Neutrophil (primary cell): Measurements from ENCODE around the gene MARCOL.
"Not testable (repeated sequence)": the region's sequence is repeated elsewhere in the genome, so short reads cannot be mapped to it uniquely, and the experiment has no call there.

Source experiments
- H3K27ac ChIP-seq: fragments of 200-600 bp; sonication (generic); 2 replicates; pipeline ENCODE4 v1.5.1; 2016; ENCODE audit warnings: mild to moderate bottlenecking, moderate library complexity
- H3K27me3 ChIP-seq: fragments of 200-600 bp; sonication (generic); 2 replicates; pipeline ENCODE4 v1.6.0; 2016; ENCODE audit warnings: mild to moderate bottlenecking
- H3K36me3 ChIP-seq: fragments of 200-600 bp; sonication (generic); 2 replicates; pipeline ENCODE4 v1.5.1; 2017
- H3K4me1 ChIP-seq, 2 experiments: fragments of 200-600 bp in 1 of 2; sonication (generic) in 1 of 2; 1 replicate in 1 of 2; 2 replicates in 1 of 2; pipeline versions ENCODE4 v1.5.1 to v1.6.1; 2013 to 2016; ENCODE audit warnings: low read depth in 1 of 2, low read length in 1 of 2, mild to moderate bottlenecking in 1 of 2, moderate library complexity in 1 of 2; ENCODE audit not compliant: control insufficient read depth in 1 of 2, insufficient read depth in 1 of 2
- H3K4me3 ChIP-seq, 2 experiments: fragments of 200-600 bp in 1 of 2; sonication (generic) in 1 of 2; 1 replicate in 1 of 2; 2 replicates in 1 of 2; pipeline ENCODE4 v1.5.1; 2013 to 2016; ENCODE audit warnings: low read depth in 1 of 2, low read length in 1 of 2, mild to moderate bottlenecking in 1 of 2, moderate library complexity in 1 of 2
- H3K9me3 ChIP-seq: fragments of 200-600 bp; sonication (generic); 2 replicates; pipeline ENCODE4 v1.5.1; 2016
- CTCF ChIP-seq: fragments of 200-600 bp; sonication (generic); IDR thresholded peaks from 2 replicates; pipeline ENCODE4 v1.5.1; 2016; ENCODE audit warnings: antibody characterized with exemption

The MARCOL gene

DNA sequence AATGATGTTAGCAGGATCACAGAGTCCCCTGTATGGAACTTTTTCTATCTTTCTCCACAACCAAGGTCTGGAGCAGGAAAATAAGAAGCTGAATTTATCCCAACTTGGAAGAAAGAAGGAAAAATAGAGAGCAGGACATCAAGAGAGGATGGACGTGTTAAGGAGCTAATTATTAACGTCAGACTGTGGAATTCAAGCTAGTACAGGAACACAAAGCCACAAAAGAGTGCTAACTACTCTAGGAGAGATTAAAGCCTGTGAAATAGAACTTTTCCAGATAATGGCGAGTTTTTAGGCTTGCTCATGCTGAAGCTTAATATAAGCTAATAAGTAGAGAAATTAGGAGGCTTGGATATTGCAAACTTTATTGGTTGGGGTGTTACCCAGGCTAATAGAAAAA is 29.6 kb downstream of the MARCOL start:
- Histone ChIP-seq H3K36me3 (no peaks in the 10 kb centered on the region), H3K4me3 (no peak overlapping the region), H3K4me1 (no peaks in the 10 kb centered on the region), H3K27me3 (no peaks in the 10 kb centered on the region), H3K9me3 (no peaks in the 10 kb centered on the region), H3K27ac (no peak overlapping the region)
- no peak for TF ChIP-seq CTCF

- no peaks in the 10 kb centered on the region for H3K4me1 ChIP-seq
- H3K36me3 ChIP-seq, result no peaks in the 10 kb centered on the region
- TF ChIP-seq CTCF, result no peak
- H3K27ac ChIP-seq, result no peak within 1 kb of the TSS
- no peaks in the 10 kb centered on the region for H3K9me3 ChIP-seq
- H3K4me3 ChIP-seq, result no peak within 1 kb of the TSS
- H3K27me3 ChIP-seq, result no peaks in the 10 kb centered on the region
Measured at GRCh38 chr5:148268566-148268965, 30.2 kb downstream of the MARCOL start, which contains the start of gene SPINK13. Gene SPINK13, plus strand, starts transcription at chr5:148268794. Its CDS starts 1,279 bp downstream, at chr5:148270073.

- H3K4me3 ChIP-seq, H3K4me1 ChIP-seq, H3K27me3 ChIP-seq, H3K9me3 ChIP-seq, H3K36me3 ChIP-seq, H3K27ac ChIP-seq: not testable (repeated sequence)
Measured at GRCh38 chr5:148275129-148275528, 36.8 kb downstream of the MARCOL start.

DNA sequence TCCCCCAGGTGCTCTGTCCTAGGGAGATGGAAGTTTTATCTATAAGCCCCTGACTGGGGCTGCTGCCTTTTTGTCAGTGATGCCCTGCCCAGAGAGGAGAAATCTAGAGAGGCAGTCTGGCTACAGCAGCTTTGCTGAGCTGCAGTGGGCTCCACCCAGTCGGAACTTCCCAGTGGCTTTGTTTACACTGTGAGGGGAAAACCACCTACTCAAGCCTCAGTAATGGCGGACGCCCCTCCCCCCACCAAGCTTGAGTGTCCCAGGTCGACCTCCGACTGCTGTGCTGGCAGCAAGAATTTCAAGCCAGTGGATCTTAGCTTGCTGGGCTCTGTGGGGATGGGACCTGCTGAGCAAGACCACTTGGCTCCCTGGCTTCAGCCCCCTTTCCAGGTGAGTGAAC is 42.6 kb downstream of the MARCOL start:
- not testable (repeated sequence) for H3K4me3 ChIP-seq, H3K27me3 ChIP-seq, H3K27ac ChIP-seq, H3K4me1 ChIP-seq, H3K36me3 ChIP-seq, H3K9me3 ChIP-seq

GRCh38 chr5:148281336-148281735 is 43.0 kb downstream of the MARCOL start:
- not testable (repeated sequence) for H3K36me3 ChIP-seq, H3K9me3 ChIP-seq, H3K4me1 ChIP-seq, H3K27me3 ChIP-seq, H3K4me3 ChIP-seq, H3K27ac ChIP-seq

DNA sequence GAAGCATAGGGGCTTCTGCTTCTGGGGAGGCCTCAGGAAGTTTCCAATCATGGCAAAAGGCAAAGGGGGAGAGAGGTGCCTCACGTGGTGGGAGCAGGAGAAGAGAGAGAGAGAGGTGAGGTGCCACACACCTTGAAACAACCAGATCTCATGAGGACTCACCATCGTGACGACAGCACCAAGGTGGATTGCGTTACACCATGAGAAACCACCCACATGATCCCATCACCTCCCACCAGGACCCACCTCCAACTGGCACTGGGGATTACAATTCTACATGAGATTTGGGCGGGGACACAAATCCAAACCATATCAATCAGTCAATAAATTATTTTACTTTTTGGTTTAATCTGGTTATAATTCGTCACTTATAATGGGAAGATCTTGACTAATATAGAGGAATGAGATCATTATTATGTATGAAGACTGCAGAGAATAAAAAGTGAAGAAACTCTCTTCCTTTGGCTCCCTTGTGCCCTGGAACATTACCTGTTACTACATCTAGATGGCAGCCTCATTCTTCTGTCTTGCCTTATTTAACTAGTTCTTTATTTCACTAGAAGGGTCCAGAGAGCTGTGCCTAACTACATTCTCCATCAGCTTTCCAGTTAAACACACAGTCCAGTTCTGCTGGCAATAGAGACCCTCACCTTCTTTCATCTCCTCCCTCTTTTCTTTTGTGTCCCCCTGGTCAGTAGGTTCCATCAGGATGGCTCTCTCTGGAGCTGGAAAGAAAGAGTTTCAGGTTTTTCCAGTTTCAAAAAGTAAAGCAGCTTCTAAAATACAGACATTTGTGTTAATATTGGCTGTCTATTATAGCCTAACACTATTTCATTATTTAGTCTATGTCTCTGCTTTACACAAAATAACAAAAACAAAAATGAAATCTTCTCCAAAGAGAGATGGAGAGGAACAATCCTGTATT is 52.2 kb downstream of the MARCOL start:
- H3K4me1 ChIP-seq, result no peaks in the 10 kb centered on the region
- no peak overlapping the region for H3K27ac ChIP-seq
- H3K27me3 ChIP-seq, result no peaks in the 10 kb centered on the region
- H3K36me3 ChIP-seq, result no peaks in the 10 kb centered on the region
- H3K9me3 ChIP-seq, result no peaks in the 10 kb centered on the region
- TF ChIP-seq CTCF, result no peak
- no peak overlapping the region for H3K4me3 ChIP-seq
